Activated CD4-positive, alpha-beta T cell treated with anti-CD3 and anti-CD28 coated beads for 48 hours (primary cell): ENCODE measurements around the gene SYTL2.
"Not testable (repeated sequence)": the region's sequence is repeated elsewhere in the genome, so short reads cannot be mapped to it uniquely, and the experiment has no call there.

Source experiments
- DNase-seq: peaks from one replicate; pipeline ENCODE4 v3.0.0-alpha.2; 2020

SYTL2 gene, protein sequence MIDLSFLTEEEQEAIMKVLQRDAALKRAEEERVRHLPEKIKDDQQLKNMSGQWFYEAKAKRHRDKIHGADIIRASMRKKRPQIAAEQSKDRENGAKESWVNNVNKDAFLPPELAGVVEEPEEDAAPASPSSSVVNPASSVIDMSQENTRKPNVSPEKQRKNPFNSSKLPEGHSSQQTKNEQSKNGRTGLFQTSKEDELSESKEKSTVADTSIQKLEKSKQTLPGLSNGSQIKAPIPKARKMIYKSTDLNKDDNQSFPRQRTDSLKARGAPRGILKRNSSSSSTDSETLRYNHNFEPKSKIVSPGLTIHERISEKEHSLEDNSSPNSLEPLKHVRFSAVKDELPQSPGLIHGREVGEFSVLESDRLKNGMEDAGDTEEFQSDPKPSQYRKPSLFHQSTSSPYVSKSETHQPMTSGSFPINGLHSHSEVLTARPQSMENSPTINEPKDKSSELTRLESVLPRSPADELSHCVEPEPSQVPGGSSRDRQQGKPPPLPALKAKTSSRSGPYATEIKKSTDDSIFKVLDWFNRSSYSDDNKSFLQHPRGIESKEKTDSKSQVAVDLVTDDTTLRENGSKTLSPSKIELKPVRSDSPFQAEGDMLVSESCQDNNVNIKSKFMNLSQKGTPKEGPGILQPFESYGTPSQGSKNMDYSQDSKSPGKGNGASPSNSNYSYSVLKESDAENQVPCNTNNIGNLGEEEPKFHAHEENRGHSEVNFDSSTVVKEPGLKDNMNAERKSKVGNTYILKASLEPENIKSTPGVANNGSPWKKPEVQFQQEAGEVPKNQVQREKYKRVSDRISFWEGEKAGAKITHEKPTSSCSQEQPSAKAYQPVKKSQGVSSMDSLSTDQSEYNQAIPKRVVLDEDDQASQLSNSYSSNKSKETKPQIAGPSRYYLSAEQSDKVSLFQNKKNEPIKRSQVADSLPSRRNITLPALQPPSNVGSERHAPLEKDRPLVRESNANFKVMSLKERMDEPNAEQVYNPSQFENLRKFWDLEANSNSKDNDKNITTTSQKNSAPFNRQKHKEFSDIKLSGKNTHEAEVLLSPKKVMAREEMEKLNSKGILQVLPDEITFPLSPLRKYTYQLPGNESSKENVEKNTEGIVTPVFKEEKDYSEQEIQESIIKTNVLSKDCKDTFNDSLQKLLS (N-terminal part only)

DNA sequence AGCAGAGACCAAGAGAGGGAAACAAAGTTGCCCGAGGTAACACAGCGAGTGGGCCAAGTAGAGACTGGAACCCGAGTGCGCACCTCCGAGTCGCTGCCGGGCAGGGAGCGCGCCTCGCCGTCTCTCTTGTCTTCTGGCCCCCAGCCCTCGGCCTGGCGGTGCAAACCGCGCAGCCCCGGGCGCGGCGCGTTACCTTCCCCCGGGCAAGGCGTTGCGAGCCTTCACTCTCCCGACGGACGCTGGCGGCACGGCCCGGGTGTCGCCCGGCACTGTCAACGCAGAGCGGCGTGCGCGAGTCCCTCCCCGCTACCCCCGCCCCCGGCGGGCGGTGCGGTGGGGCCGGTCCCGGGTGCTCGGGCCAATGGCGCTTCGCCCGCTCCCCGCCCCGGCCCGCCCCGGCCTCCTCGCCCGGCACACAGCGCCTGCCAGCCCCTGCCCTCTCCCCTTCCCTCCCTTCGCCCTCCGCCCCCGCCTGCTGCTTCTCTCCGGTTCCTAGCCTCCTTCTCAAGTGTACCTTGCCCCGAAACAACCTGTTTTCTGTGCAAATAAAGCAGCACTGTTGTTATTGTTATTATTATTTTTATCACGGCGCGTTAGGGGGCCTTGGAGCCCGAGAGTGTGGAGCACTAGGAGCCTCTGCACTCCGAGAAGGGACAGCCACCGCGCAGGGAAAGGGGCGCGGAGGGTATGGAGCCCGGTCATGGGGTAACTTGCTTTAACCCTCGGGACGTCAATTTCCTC, at the start of gene SYTL2:
SYTL2 (minus strand) TSS at position 271 of the 741 bp plus-strand sequence. CDS start 53,416 bp downstream, outside the sequence.
- peak; percentile 78 for DNase-seq

DNA sequence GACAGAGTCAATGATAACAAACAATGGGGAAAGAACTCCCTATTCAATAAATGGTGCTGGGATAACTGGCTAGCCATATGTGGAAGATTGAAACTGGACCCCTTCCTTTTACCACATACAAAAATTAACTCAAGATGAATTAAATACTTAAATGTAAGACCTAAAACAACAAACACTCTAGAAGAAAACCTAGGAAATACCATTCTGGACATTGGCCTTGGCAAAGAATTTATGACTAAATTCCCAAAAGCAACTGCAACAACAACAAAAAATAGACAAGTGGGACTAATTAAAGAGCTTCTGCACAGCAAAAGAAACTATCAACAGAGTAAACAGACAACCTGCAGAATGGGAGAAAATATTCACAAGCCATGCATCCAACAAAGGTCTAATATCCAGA, 48.6 kb upstream of the SYTL2 start:
- not testable (repeated sequence) for DNase-seq

DNA sequence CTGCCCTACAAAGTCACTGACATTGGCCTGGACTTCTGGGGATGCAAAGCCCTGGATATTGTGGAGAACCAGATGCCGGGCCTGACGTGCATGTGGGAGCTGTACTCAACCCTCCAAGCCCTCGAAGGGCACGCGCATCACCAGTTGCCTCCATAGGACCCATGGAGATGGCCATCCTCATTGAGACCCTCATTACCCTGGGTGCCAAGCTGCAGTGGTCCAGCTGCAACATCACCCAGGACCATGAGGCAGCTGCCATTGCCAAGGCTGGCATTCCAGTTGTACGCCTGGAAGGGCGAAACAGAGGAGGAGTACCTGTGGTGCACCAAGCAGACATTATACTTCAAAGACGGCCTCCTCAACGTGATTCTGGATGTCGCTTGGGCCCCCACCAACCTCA, 46.2 kb upstream of the SYTL2 start:
- DNase-seq, result no peak

DNA sequence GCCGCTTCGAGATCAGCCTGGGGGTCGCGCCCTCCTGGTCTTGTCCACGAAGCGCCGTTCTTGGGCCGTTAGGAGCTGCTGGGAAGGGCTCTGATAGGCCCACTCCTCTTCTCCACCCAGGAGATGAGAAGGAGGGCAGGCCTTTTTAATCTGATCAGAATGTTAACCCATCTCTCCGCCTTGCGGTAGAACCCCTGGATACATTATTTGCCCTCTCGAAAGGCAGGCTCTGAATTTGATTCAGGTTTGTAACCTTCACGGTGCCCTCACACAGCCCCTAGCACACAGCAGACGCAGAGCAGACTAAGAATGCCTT, 44.4 kb upstream of the SYTL2 start, which contains the start of gene CCDC83:
CCDC83 (plus strand) TSS at position 43 of the 316 bp plus-strand sequence. CDS start 9,741 bp downstream, outside the sequence.
- no peak for DNase-seq

DNA sequence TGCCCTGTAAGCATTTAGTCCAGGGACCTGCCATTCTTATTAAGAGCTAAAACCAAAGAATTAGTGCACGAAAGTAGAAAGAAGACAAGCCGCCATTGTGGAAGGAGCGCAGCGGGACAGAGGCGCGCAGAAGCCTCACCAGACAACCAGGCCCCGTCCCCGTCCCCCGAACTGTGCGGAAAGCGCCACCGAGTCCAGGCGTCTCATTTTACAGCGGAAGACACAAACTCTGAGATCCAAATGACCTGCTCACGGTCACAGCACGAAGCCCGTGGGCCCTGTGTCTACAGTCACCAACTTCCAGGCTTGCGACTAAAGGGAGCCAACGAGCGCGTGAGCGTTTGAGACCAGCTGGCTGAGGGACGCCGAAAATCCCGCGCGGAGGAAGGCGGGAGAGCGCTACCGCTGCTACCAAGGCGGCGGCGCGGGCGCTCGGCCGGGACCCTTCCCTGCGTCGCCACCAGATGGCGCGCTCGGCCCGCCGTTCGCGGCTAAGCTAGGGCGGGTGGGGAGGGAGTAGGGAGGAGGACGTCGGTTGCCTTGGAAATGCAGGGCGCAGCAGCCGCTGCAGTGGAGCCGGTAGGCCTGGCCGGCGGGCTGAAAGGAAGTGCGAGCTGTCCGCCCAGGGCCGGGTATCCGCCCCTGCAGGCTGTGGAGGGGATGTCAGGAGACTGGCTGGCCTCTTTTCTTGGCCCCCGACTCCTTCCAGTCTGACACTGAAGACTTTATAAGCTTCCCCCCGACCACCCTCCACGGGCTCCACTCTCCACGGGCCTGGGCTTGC, 43.8 kb upstream of the SYTL2 start:
- peak; percentile 94 for DNase-seq

DNA sequence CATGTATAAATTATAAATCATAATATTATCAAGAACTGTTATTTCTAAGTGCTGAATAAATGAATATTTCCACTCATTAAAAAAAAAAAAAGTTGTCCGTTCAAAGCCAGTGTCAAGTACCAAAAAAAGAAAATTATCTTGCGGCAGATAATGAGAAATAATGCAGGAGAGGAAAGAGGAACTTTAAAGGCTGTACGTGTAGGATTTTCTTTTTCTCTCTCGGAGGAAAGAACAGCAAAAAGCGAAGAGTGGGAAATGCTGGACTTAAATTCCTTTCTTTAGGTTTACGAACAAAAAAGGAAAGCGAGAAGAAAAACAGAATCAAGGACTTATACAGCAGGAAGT, 43.2 kb upstream of the SYTL2 start:
- no peak for DNase-seq

DNA sequence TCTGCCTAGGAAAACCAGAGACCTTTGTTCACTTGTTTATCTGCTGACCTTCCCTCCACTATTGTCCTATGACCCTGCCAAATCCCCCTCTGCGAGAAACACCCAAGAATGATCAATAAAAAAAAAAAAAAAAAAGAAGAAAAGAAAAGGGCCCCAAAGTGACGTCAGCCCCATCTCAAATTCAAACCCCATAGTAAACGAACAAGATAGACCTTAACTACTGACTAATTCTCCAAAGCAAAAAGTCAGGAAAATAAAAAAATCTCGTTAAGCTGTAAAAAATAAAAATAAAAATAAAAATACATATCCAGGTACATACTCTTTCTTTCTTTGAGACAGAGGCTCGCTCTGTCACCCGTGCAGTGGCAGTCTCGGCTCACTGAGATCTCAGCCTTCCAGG, 42.6 kb upstream of the SYTL2 start:
- DNase-seq, result not testable (repeated sequence)

DNA sequence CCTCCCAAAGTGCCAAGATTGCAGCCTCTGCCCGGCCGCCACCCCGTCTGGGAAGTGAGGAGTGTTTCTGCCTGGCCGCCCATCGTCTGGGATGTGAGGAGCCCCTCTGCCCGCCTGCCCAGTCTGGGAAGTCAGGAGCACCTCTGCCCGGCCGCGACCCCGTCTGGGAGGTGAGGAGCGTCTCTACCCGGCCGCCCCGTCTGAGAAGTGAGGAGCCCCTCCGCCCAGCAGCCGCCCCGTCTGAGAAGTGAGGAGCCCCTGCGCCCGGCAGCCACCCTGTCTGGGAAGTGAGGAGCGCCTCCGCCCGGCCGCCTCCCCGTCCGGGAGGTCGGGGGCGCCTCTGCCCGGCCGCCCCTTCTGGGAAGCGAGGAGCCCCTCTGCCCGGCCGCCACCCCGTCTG, 41.8 kb upstream of the SYTL2 start:
- not testable (repeated sequence) for DNase-seq

DNA sequence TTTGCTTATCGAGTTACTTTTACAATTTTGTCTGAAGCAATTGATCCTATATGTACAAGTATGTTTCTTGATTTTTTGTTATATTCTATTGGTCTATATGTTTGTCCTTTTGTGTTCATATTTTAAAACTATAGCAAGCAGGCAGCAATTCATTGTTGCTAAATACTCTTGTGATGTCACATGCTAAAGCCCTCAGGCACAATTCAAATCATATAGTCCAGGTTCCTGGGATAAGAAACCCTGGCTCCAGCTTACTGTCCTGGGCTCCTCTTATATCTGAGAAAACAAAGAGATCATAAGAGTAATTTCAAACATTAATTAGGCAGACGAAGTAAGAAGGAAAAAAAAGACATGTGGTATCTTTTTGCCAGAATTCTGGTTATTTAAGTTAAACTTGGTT, 37.6 kb upstream of the SYTL2 start:
- DNase-seq, result no peak

DNA sequence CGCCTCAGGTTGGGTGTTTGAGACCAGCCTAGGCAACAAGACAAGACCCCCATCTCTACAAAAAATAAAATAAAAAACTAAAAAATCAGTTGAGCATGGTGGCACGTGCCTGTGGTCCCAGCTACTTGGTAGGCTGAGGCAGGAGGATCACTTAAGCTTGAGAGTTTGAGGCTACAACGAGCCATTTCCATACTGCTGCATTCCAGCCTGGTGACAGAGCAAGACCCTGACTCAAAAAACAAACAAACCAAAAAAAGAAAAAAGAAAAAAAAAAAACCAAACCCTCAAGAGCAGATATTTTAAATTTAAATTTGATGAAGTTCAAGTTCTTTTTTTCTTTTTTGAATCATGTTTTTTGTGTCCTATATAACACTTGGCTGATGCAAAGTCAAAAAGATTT, 37.1 kb upstream of the SYTL2 start:
- no peak for DNase-seq

DNA sequence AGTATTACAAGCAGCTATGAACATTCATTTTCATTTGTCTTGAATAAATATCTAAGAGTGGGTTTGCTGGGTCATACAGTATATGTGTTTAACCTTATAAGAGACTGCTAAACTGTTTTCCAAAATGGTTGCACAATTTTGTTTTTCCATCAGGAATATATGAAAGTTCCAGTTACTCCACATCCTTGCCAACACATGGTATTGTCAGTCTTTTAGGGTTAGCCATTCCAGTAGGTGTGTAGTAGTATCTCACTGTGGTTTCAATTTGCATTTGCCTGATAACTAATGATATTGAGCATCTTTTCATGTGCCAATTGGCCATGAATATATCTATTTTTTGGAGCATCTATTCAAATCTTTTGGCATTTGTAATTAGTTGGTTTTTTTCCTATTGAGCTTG, 36.5 kb upstream of the SYTL2 start:
- no peak for DNase-seq

DNA sequence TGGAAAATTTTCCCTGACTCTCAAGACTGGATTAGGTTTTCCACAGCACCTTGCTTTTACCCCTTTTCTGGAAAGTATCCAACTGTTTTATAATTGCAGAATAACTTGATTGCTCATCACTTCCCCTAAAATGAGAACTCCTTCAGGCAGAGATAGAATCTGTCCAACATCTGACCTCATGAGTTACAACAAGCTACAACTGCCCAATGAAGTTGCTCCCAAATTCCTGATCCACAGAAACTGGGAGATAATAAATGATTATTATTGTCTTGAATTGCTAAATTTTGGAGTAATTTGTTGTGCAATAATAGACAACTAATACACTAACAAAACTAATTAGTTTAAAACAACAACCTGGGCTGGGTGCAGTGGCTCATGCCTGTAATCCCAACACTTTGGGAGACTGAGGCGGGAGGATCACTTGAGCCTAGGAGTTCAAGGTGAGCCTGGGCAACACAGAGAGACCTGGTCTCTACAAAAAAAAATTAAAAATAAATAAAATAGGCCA, 34.2 kb upstream of the SYTL2 start:
- no peak for DNase-seq

DNA sequence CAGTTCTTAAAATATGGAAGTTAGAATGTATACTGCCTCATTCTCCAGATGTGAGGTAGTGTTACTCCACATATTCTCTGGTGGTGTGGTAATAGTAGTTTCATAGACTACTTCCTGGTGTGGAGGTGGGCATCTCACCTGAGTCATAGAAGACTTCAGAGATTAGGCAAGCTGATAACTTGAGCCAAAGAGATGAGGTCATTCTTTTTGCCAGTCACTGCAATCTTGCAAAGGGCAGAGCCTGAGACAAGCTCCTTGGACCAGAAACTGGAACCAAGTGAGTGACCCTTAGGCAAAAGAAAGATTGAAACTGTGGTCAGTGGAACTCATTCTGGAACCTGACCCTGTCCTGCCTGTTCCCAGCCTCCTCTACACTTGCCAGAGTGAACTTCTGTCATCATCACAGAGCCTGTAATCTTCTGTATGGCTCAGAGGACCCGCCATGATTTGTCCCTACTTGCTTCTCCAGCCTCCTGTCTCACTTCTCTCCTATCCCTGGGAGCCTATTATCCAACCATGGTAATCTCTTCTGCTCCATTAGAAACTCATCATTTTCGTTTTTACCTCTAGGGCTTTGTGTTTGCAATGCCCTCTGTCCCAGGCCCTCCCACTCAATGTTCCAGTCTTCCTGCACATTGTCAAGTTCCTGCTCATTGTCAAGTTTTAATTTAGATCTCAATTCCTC, 33.6 kb upstream of the SYTL2 start:
- no peak for DNase-seq

DNA sequence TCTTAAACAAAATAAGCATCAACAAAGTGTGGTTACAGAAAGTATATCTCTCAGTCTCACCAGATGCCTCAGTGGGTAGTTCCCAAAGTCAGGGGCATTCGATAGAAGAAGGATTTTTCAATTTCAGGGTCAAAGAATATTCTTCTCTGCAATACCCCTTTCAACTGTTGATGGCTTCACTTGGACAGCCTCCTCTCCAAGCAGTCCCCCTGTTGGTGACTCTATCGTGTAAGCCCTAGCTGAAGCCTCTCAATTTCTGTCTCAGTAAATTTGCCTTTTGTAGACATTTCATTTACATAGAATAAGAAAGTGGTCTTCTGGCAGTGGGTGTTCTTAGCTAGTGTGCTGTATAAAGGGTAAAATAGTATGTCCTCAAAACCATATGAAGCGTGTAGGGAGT, 33.0 kb upstream of the SYTL2 start:
- no peak for DNase-seq

DNA sequence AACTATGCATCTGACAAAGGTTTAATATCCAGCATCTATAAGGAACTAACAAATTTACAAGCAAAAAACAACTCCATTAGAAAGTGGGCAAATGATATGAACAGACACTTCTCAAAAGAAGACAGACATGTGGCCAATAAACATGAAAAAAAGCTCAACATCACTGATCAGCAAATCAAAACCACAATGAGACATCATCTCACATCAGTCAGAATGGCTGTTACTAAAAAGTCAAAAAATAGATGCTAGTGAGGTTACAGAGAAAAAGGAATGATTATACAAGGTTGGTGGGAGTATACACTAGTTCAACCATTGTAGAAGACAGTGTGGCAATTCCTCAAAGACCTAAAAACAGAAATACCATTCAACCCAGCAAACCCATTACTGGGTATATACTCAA, 30.0 kb upstream of the SYTL2 start:
- not testable (repeated sequence) for DNase-seq

DNA sequence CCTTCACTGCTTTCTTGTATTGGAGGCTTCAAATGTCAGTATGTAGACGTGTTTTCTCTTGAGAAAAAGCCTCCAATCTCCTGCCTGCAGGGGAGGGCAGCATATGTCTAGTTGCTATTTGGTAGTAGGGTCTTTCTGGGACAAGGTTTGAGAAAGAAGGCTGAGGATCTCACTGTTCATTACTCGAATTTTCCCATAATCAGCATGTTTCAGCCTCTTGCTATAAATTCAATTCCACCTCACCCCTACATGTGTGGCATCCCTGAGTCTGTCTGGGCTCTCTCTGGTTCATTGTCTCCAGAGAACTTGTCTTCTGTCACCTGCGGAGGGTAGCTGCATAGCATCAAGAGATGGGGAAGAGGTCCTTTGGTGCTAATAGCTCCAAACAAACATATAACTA, 24.8 kb upstream of the SYTL2 start:
- DNase-seq, result no peak

DNA sequence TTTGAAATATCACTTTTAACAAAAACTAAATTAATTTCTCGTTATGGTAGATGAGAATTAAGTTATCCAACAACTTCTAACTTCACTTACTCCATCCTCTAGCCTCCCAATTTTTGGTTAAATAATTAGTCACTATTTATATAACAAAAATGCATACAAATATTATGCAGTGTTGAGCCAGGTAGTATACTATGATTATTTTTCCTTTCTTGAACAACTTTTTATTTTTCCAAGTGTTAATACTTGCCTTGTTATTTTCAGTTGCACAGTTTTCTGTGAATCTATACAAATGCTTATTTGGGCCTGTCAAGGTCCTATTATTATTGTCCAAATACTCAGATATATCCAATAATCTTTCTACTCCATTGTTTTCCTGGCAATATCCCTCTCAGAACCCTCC, 24.3 kb upstream of the SYTL2 start:
- no peak for DNase-seq

DNA sequence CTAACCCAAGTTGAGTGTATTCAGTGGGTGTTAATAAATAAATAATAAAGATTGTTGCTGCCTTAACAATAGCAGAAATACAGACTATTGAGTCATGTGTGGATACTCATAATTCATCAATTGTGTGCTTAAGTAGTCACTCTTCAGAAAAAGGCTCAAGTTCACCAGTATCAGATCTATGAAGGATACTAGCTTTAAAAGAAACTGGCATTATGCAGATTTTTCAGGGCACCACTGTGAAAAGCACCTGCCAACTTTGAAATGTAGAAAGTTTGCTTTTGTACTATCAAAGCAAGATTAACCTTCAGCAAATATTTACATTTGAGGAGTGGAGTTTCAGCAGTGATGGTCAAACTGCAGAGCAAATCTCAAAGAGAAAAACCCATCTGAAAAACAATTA, 20.1 kb upstream of the SYTL2 start:
- no peak for DNase-seq

DNA sequence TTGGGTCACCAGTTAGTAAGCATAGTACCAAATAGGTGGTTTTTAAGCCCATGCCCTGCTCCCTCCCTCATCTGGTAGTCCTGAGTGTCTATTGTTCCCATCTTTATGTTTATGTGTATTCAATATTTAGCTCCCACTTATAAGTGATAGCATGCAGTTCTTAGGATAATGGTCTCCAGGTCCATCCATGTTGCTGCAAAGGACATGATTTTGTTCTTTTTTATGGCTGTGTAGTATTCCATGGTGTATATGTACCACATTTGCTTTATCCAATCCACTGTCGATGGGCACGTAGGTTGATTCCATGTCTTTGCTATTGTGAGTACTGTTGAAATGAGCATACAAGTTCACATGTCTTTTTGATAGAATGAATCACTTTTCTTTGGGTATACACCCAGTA, 18.2 kb upstream of the SYTL2 start:
- DNase-seq, result no peak

DNA sequence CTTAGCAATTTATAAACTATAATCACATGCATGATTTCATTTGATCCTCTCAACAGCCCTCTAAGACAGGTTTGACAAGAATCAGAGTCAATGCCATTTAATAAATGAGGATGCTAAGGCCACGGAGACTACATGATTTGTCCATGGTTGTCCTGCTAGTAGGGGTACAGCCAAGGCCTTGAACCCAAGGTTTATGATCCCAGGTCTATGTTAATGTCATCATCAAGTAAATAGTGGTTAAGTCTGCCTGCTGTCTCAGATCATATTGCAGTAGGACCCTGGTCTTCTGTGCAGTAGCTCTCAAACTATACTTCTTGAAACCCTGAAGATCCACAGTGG, 17.7 kb upstream of the SYTL2 start:
- DNase-seq, result no peak
